Thoracic aorta (tissue), 2 donors: ENCODE measurements around the gene NKD1. TPM values are rescaled to one million over a fixed set of nuclear protein-coding genes. Genes with fewer than 3 reads are reported as not detected.

ENCODE experiments used
- ATAC-seq: fragments of 150-250 bp; one replicate; pipeline ENCODE4 v1.8.0; 2017; ENCODE audit warnings: low read depth; ENCODE audit not compliant: insufficient number of reproducible peaks, low FRiP score
- DNase-seq: peaks from one replicate; pipeline ENCODE4 v3.0.0-alpha.2; 2020; ENCODE audit warnings: low spot score
- H3K27ac ChIP-seq, 2 donors: fragments of 200-600 bp; sonication (generic); 1 replicate in 1 of 2; 2 replicates in 1 of 2; pipeline ENCODE4 v1.5.1; 2016; ENCODE audit warnings: mild to moderate bottlenecking in 2 of 2, moderate library complexity in 2 of 2
- H3K27me3 ChIP-seq: fragments of 200-600 bp; sonication (generic); replicated peaks from 2 replicates; pipeline ENCODE4 v1.6.0; 2016; ENCODE audit warnings: mild to moderate bottlenecking; ENCODE audit not compliant: insufficient read depth
- H3K36me3 ChIP-seq: fragments of 200-600 bp; sonication (generic); one replicate; pipeline ENCODE4 v1.5.1; 2016
- H3K4me1 ChIP-seq, 2 donors: fragments of 200-600 bp; sonication (generic); 1 replicate in 1 of 2; 2 replicates in 1 of 2; pipeline versions ENCODE4 v1.5.1 to v1.6.0; 2016; ENCODE audit warnings: low read depth in 2 of 2, mild to moderate bottlenecking in 1 of 2; ENCODE audit not compliant: control insufficient read depth in 1 of 2
- H3K4me3 ChIP-seq: fragments of 200-600 bp; sonication (generic); 2 replicates; pipeline ENCODE4 v1.5.1; 2016; ENCODE audit warnings: mild to moderate bottlenecking
- H3K9me3 ChIP-seq: fragments of 200-600 bp; sonication (generic); 2 replicates; pipeline ENCODE4 v1.5.1; 2016
- total RNA-seq, 2 donors: library from RNA; depleted of rRNA; stranded (reverse); fragments of >200 nt; gene quantifications; one replicate each; pipeline versions ENCODE4 v1.1.0 to v1.2.3, GENCODE V29; 2016
- TF ChIP-seq, protein P1 (sequence below): fragments of 200-600 bp; sonication (generic); IDR thresholded peaks from one replicate; pipeline ENCODE4 v1.5.1; 2019; ENCODE audit warnings: antibody characterized with exemption

Gene NKD1
- total RNA-seq, 2 donors from 2014 or later: 30.2 to 41.7 TPM

DNA sequence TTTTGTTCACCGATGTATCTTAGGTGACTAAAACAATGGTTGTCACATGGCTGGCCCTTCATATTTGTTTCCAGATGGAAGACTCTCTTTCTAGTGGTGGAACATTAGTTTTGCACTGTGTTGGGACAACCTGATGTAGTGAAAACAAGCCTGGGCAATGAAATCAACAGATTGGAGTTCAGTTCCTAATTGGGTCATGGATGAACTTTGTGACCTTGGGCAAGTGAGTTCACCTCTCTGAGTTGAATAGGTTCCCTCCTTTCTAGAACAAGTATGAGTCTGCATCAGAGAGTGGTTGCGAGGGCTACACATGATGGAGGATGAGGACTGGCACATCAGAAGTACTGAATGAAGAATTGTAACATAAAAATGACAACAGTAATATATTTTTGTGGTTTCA lies 2.1 kb upstream of the NKD1 start:
- ATAC-seq (no peak), DNase-seq (no peak)
- Histone ChIP-seq H3K27ac (no peak overlapping the region), H3K36me3 (no peaks in the 10 kb centered on the region), H3K9me3 (no peaks in the 10 kb centered on the region), H3K27me3 (no peaks in the 10 kb centered on the region), H3K4me3 (no peak overlapping the region), H3K4me1 (peaks cover 4 to 8% of the 10 kb centered on the region in 2 donors)
- TF ChIP-seq, protein P1, sequence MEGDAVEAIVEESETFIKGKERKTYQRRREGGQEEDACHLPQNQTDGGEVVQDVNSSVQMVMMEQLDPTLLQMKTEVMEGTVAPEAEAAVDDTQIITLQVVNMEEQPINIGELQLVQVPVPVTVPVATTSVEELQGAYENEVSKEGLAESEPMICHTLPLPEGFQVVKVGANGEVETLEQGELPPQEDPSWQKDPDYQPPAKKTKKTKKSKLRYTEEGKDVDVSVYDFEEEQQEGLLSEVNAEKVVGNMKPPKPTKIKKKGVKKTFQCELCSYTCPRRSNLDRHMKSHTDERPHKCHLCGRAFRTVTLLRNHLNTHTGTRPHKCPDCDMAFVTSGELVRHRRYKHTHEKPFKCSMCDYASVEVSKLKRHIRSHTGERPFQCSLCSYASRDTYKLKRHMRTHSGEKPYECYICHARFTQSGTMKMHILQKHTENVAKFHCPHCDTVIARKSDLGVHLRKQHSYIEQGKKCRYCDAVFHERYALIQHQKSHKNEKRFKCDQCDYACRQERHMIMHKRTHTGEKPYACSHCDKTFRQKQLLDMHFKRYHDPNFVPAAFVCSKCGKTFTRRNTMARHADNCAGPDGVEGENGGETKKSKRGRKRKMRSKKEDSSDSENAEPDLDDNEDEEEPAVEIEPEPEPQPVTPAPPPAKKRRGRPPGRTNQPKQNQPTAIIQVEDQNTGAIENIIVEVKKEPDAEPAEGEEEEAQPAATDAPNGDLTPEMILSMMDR: no peak

DNA sequence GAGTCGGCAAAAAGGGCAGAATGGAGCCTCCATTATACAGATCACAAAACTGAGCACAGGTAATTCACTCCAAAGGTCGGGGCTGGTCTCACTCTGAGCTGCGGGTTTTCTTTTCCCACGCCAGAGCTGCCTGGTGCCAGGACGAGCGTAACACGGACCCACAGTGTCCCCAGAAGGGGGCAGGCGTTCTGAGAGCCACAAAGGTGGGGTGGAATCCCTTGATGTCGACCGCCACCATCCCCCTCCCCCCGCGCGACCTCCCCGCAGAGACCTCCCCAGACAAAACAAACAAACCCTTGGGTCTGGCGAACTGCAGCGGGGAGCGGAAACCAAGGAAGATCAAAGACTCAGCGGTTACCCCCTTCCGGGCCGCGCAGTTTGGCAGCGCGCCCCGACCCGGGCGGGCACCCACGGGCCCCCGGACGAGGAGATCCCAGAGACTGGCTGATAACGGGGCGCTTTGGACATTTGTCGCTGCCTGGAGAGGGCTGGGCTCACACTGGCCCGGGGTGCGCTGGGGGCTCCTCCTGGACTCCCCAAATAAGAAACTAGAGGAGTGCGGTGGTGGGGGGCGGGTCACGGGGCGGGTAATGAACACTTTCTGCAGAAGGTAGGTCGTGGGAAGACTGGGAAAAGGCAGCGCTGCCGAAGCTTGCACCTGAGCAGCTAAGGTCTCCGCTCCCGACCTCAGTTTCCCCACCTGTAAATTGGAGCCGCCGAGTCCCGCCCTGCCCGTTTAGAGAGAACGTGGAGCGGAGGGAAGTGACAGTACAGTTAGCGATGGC lies 664 bp upstream of the NKD1 start:
- TF ChIP-seq, protein P1: peak; percentile 33
- Histone ChIP-seq H3K27me3 (no peaks in the 10 kb centered on the region), H3K36me3 (no peaks in the 10 kb centered on the region), H3K27ac (no peak overlapping the region), H3K4me3 (peak overlapping the region; percentile 93), H3K9me3 (no peaks in the 10 kb centered on the region), H3K4me1 (peaks cover 7 to 22% of the 10 kb centered on the region in 2 donors)
- ATAC-seq (no peak), DNase-seq (no peak)

DNA sequence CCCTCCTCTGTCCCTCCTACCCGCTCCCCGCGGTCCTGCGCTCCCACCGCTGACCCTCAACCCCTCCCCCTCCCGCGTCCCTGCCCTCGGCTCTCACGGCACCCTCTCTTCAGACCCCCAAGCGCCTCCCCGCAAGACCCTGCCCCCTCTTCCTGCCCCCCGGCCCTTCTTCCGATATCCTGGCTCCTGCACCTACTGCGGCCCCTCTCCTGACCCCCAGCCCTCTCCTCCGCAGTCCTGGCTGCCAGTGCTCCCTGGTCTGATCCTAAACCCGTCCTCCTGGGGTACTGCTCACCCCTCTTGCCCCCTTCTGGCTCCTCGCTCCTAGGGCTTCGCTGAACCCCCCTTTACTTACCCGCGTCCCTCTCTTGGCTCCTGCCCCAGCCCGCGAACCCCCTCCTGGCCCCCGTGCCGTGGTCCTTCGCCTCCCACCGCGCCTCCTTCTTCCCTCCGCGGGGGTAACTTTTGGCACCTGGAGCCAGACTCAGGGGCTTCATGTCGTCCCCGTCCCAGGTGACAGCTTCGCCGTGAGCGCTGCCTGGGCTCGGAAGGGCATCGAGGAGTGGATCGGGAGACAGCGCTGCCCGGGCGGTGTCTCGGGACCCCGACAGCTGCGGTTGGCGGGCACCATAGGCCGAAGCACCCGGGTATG lies 839 bp downstream of the NKD1 start:
- Histone ChIP-seq H3K9me3 (no peaks in the 10 kb centered on the region), H3K27me3 (no peaks in the 10 kb centered on the region), H3K4me3 (peak overlapping the region; percentile 93), H3K4me1 (peaks cover 10 to 38% of the 10 kb centered on the region in 2 donors), H3K27ac (peak overlapping the region; percentile 70 to 87), H3K36me3 (no peaks in the 10 kb centered on the region)
- ATAC-seq: no peak
- DNase-seq: no peak
- TF ChIP-seq, protein P1: no peak

DNA sequence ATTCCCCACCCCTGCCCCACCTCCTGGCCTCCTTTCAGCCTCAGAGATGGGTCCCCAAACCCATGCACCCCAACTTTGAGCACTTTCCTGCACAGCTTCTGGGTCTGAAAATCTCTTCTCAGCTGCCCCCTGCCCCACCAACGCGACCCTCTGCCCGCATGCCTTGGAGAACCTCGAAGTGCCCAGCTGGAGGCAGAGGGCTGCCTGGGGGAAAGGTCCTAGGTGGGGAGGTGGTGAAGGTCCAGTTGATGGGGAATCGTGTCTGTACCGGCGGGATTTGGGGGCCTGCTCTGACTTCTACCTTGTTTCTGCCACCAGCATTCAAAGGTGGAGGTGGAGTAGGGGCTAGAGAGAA lies 1.3 kb downstream of the NKD1 start:
- H3K36me3 ChIP-seq: no peaks in the 10 kb centered on the region
- no peak for DNase-seq
- TF ChIP-seq, protein P1: no peak

DNA sequence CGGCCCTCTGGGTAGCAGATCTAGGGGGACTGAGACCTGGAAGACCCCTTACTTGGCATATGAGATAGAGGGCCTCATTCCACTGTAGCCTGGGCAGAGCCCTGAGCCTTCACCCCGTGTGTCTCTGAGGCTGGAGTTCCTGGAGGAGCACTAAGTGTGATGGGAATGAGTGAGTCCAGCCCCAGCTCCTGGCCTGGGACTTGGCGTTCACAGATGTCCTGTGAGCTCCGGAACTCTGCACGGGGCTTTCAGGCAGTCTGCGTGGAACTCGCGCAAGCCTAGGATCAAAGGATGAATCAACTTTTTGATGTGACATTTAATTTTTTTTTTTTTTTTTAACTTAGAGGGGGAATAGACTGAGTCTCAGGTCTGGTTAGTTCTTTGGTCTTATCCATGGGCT lies 1.8 kb downstream of the NKD1 start:
- H3K27ac ChIP-seq: peak overlapping the region; percentile 70 to 87
- H3K4me1 ChIP-seq: peaks cover 12 to 46% of the 10 kb centered on the region in 2 donors

More for the DNA sequence above, 1.3 kb downstream of the NKD1 start:
- ATAC-seq: no peak
- H3K4me1 ChIP-seq: peaks cover 10 to 41% of the 10 kb centered on the region in 2 donors
- peak overlapping the region; percentile 93 for H3K4me3 ChIP-seq
- no peaks in the 10 kb centered on the region for H3K27me3 ChIP-seq
- peak overlapping the region; percentile 70 to 87 for H3K27ac ChIP-seq
- no peaks in the 10 kb centered on the region for H3K9me3 ChIP-seq

More for the DNA sequence above, 1.8 kb downstream of the NKD1 start:
- peak; percentile 24 for ATAC-seq
- Histone ChIP-seq H3K36me3 (no peaks in the 10 kb centered on the region), H3K27me3 (no peaks in the 10 kb centered on the region), H3K4me3 (peak overlapping the region; percentile 93), H3K9me3 (no peaks in the 10 kb centered on the region)
- no peak for DNase-seq
- TF ChIP-seq, protein P1: no peak
